Measurements from ENCODE around the gene LEO1. TPM values are rescaled to one million over a fixed set of nuclear protein-coding genes. Genes with fewer than 3 reads are reported as not detected.

Gene LEO1
- total RNA-seq, 1 experiment from 2014 or later = 24.1 TPM

- Histone ChIP-seq H3K4me2 (ENCODE audit: low read length) (peak overlapping the region; percentile 72; the same call in 1 of the 2 replicates), H3K9me3 (ENCODE audit: low read length) (no peaks in the 10 kb centered on the region), H3K9ac (ENCODE audit: low read length) (peak overlapping the region; percentile 50), H3F3A (ENCODE audit: low read length, unreplicated experiment) (no peaks in the 10 kb centered on the region), H3K4me1 (ENCODE audit: insufficient read depth, low read length) (peaks cover 19% of the 10 kb centered on the region), H3K27ac (ENCODE audit: low read length) (peak overlapping the region; percentile 53), H4K20me1 (ENCODE audit: low read length) (no peaks in the 10 kb centered on the region), H3K9me2 (replicated peaks; ENCODE audit: low read length) (no peaks in the 10 kb centered on the region), H3K4me3 (ENCODE audit: low read length) (no peak overlapping the region), H3K36me3 (ENCODE audit: low read depth, low read length) (no peaks in the 10 kb centered on the region), H3K27me3 (ENCODE audit: low read length) (no peaks in the 10 kb centered on the region), H3K79me2 (ENCODE audit: low read length) (no peaks in the 10 kb centered on the region), H2AFZ (ENCODE audit: low read length) (no peak overlapping the region)
- ChIA-PET POLR2A (ENCODE audit: unreplicated experiment) (no interaction called here), CTCF (no interaction called here)
- ATAC-seq = peak; percentile 39
- peak; percentile 32 for DNase-seq
- no peak for TF ChIP-seq EZH2phosphoT487 (IDR thresholded peaks at IDR 0.05; ENCODE audit: borderline replicate concordance, low read length)
- TF ChIP-seq EZH2 (IDR thresholded peaks at IDR 0.05; ENCODE audit: low read length, unreplicated experiment) = no peak
- TF ChIP-seq, protein P1, sequence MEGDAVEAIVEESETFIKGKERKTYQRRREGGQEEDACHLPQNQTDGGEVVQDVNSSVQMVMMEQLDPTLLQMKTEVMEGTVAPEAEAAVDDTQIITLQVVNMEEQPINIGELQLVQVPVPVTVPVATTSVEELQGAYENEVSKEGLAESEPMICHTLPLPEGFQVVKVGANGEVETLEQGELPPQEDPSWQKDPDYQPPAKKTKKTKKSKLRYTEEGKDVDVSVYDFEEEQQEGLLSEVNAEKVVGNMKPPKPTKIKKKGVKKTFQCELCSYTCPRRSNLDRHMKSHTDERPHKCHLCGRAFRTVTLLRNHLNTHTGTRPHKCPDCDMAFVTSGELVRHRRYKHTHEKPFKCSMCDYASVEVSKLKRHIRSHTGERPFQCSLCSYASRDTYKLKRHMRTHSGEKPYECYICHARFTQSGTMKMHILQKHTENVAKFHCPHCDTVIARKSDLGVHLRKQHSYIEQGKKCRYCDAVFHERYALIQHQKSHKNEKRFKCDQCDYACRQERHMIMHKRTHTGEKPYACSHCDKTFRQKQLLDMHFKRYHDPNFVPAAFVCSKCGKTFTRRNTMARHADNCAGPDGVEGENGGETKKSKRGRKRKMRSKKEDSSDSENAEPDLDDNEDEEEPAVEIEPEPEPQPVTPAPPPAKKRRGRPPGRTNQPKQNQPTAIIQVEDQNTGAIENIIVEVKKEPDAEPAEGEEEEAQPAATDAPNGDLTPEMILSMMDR (conservative IDR thresholded peaks at IDR 0.05; ENCODE audit: low read depth, low read length) = no peak
- BruUV-seq (replicated peaks) = no TSS peak
- intact Hi-C loops (cut with micrococcal nuclease) = loop anchor here (1.0 to 5.0 kb wide), 5 partner anchors 39 to 158 kb away; no protein-coding TSS in a partner anchor
Measured at GRCh38 chr15:51982770-51983103, 11.2 kb upstream of the LEO1 start.

GRCh38 chr15:51982013-51982769, 10.6 kb upstream of the LEO1 start:
- Histone ChIP-seq H3K4me1 (ENCODE audit: insufficient read depth, low read length) (peaks cover 19% of the 10 kb centered on the region), H3K9me3 (ENCODE audit: low read length) (no peaks in the 10 kb centered on the region), H3K79me2 (ENCODE audit: low read length) (no peaks in the 10 kb centered on the region), H4K20me1 (ENCODE audit: low read length) (no peaks in the 10 kb centered on the region), H2AFZ (ENCODE audit: low read length) (peak overlapping the region; percentile 57), H3K4me3 (ENCODE audit: low read length) (peak overlapping the region; percentile 47), H3K27me3 (ENCODE audit: low read length) (no peaks in the 10 kb centered on the region), H3F3A (ENCODE audit: low read length, unreplicated experiment) (no peaks in the 10 kb centered on the region), H3K9me2 (replicated peaks; ENCODE audit: low read length) (no peaks in the 10 kb centered on the region), H3K36me3 (ENCODE audit: low read depth, low read length) (no peaks in the 10 kb centered on the region), H3K4me2 (ENCODE audit: low read length) (peak overlapping the region; percentile 72), H3K9ac (ENCODE audit: low read length) (peak overlapping the region; percentile 50), H3K27ac (ENCODE audit: low read length) (peak overlapping the region; percentile 53)
- BruUV-seq (replicated peaks) = TSS peak; percentile 71
- intact Hi-C loops (cut with micrococcal nuclease) = loop anchor here (1.0 to 5.0 kb wide), 5 partner anchors 39 to 158 kb away; no protein-coding TSS in a partner anchor
- CTCF ChIA-PET = interaction anchor here (1.4 kb wide), 1 partner anchor 97 kb away, joined by 5 read pairs; no protein-coding TSS in a partner anchor
- TF ChIP-seq EZH2phosphoT487 (IDR thresholded peaks at IDR 0.05; ENCODE audit: borderline replicate concordance, low read length) = no peak
- TF ChIP-seq, protein P1 (conservative IDR thresholded peaks at IDR 0.05; ENCODE audit: low read depth, low read length) = peak; percentile 72
- POLR2A ChIA-PET (ENCODE audit: unreplicated experiment) = interaction anchor here (0.7 to 1.0 kb wide), 2 partner anchors 176 to 197 kb away, joined by 7 to 23 read pairs; no protein-coding TSS in a partner anchor
- DNase-seq (peak; percentile 76), ATAC-seq (peak; percentile 90)

DNA sequence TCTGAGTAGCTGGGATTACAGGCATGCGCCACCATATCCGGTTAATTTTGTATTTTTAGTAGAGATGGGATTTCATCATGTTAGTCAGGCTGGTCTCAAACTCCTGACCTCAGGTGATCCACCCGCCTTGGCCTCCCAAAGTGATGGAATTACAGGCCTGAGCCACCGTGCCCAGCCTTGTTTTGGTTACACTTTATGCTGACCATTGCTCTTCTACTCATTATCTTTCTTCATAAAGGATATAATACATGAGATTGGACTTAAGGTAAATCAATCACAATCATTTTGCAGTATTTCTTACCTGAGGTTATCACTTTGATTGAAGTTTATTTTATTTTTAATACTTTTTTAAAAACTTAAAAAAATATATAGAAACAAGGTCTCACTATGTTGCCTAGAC, 2.2 kb upstream of the LEO1 start:
- DNase-seq (no peak), ATAC-seq (no peak)
- ChIA-PET CTCF (no interaction called here), POLR2A (ENCODE audit: unreplicated experiment) (no interaction called here)
- H3K79me2 ChIP-seq (ENCODE audit: low read length) = peaks cover 34% of the 10 kb centered on the region
- no peaks in the 10 kb centered on the region for H3K36me3 ChIP-seq (ENCODE audit: low read depth, low read length)
- TF ChIP-seq EZH2 (IDR thresholded peaks at IDR 0.05; ENCODE audit: low read length, unreplicated experiment) = no peak
- TF ChIP-seq EZH2phosphoT487 (IDR thresholded peaks at IDR 0.05; ENCODE audit: borderline replicate concordance, low read length) = no peak
- TF ChIP-seq, protein P1 (conservative IDR thresholded peaks at IDR 0.05; ENCODE audit: low read depth, low read length) = no peak
- no peaks in the 10 kb centered on the region for H3F3A ChIP-seq (ENCODE audit: low read length, unreplicated experiment)
- H3K4me1 ChIP-seq (ENCODE audit: insufficient read depth, low read length) = peaks cover 15% of the 10 kb centered on the region
- intact Hi-C loops (cut with micrococcal nuclease) = no loop called here
- H3K4me3 ChIP-seq (ENCODE audit: low read length) = no peak overlapping the region
- no peaks in the 10 kb centered on the region for H3K9me2 ChIP-seq (replicated peaks; ENCODE audit: low read length)
- no TSS peak for BruUV-seq (replicated peaks)
- H3K9me3 ChIP-seq (ENCODE audit: low read length) = no peaks in the 10 kb centered on the region
- no peak overlapping the region for H3K9ac ChIP-seq (ENCODE audit: low read length)
- H3K27me3 ChIP-seq (ENCODE audit: low read length) = no peaks in the 10 kb centered on the region
- no peak overlapping the region for H2AFZ ChIP-seq (ENCODE audit: low read length)
- no peak overlapping the region for H3K4me2 ChIP-seq (ENCODE audit: low read length)
- H4K20me1 ChIP-seq (ENCODE audit: low read length) = no peaks in the 10 kb centered on the region
- H3K27ac ChIP-seq (ENCODE audit: low read length) = no peak overlapping the region
